ENCODE data around the gene FOXD3.

The FOXD3 gene

DNA sequence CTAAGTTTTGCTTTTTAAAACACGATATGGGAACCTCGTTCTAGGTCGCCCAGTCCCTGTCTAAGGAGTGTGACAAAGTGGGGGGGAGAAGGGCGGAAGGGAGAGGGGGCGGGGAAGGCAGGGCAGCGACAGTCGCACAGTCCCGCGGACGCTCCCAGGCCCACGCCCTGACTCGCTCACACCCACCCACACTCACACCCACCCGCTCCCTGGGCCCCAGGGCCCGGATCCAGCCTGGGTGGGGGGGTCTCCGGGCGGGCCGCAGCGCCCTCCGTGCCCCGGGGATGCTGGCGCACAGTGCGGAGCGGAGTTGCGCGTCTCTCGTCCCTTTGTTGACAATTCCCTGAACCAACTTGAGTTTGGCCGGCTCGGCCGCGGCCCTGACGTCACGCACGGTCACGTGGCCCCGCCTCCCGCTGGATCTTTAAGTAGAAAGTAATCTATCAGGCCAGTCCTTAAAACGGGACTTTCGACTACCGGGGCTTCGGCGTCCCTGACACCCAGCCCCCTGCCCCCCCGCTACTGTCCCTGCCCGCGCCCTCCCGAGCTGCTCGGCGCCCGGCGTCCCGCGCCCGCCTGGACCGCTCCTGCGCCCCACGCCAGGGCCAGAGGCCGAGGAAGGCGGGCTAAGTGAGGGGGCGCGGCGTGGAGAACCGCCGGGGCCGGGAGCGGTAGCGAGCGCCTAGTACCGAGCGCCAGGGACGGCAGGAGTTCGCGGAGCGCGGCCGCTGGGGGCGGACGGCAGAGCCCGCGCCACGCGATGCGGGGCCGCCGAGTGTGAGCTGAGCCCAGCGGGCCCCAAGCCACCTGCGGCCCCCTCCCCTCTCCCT, at the start of gene FOXD3:
TSS of gene FOXD3 (plus strand) at position 454 of the 830 bp plus-strand sequence. CDS start 492 bp downstream, outside the sequence.
- H3K4me3 ChIP-seq: peak within 1 kb of the TSS; percentile 31 to 62 (median 46); a peak in 19 of 20 replicates

GRCh38 chr1:63272811-63273210, 49.6 kb upstream of the FOXD3 start:
- no peak overlapping the region for H3K9ac ChIP-seq
- H3K27me3 ChIP-seq: no peaks in the 10 kb centered on the region
- H3K4me1 ChIP-seq: no peaks in the 10 kb centered on the region
- H4K20me1 ChIP-seq: no peaks in the 10 kb centered on the region
- no peak overlapping the region for H3K27ac ChIP-seq
- no peaks in the 10 kb centered on the region for H3K9me3 ChIP-seq (replicated peaks in 1 of 11)
- H3K4me3 ChIP-seq: no peak overlapping the region
- TF ChIP-seq Cebpa-rat (IDR thresholded peaks at IDR 0.05): no peak
- no peak overlapping the region for H3K4me2 ChIP-seq
- no peaks in the 10 kb centered on the region for H3K36me3 ChIP-seq

More for the DNA sequence above, at the start of gene FOXD3:
- H3K9ac ChIP-seq: no peak within 1 kb of the TSS; a peak in 1 of 22 replicates
- H3K27me3 ChIP-seq: peaks cover 100% of the 10 kb centered on the region in 11 experiments
- peaks cover 69 to 80% (median 73%) of the 10 kb centered on the region in 11 experiments for H3K9me3 ChIP-seq (replicated peaks in 1 of 11)
- no peak within 1 kb of the TSS for H3K27ac ChIP-seq
- peaks cover 0 to 58% (median 24%) of the 10 kb centered on the region in 11 experiments; a peak in 13 of 22 replicates for H4K20me1 ChIP-seq
- H3K4me2 ChIP-seq: peak within 1 kb of the TSS; percentile 19 to 79 (median 53); a peak in 21 of 22 replicates
- TF ChIP-seq Cebpa-rat (IDR thresholded peaks at IDR 0.05): no peak
- H3K36me3 ChIP-seq: peaks cover 0 to 6% (median 0%) of the 10 kb centered on the region in 11 experiments; a peak in 2 of 22 replicates
- peaks cover 0 to 10% (median 4%) of the 10 kb centered on the region in 10 experiments; a peak in 4 of 20 replicates for H3K4me1 ChIP-seq

DNA sequence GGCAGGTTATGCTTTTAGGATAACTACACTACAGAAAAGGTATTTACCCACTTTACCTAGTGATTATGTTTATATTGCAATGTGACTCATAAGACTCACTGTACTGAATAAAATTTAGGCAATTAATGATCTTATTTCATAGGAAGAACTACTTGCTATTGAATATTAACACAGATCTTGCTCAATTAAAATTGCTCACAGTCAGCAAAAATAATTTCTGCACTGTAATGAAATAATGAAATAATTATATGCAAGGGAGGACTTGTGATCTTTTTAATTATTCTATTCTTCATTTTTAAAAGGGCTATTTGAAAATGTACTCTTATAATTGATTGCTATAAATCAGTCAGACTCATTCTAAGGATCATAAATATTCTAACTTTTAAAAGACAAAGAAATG, 48.0 kb upstream of the FOXD3 start:
- TF ChIP-seq Cebpa-rat (IDR thresholded peaks at IDR 0.05): no peak
- H3K4me1 ChIP-seq: no peaks in the 10 kb centered on the region
- H3K9me3 ChIP-seq (replicated peaks in 1 of 11): no peaks in the 10 kb centered on the region
- no peak overlapping the region for H3K9ac ChIP-seq
- no peaks in the 10 kb centered on the region for H4K20me1 ChIP-seq
- H3K36me3 ChIP-seq: no peaks in the 10 kb centered on the region
- H3K27ac ChIP-seq: no peak overlapping the region
- H3K4me2 ChIP-seq: no peak overlapping the region
- H3K4me3 ChIP-seq: no peak overlapping the region
- no peaks in the 10 kb centered on the region for H3K27me3 ChIP-seq

- H4K20me1 ChIP-seq: no peaks in the 10 kb centered on the region
- no peaks in the 10 kb centered on the region for H3K36me3 ChIP-seq
- H3K9me3 ChIP-seq (replicated peaks in 1 of 11): no peaks in the 10 kb centered on the region
- H3K4me1 ChIP-seq: no peaks in the 10 kb centered on the region
- H3K4me3 ChIP-seq: no peak overlapping the region
- TF ChIP-seq Cebpa-rat (IDR thresholded peaks at IDR 0.05): no peak
- H3K27me3 ChIP-seq: no peaks in the 10 kb centered on the region
- H3K4me2 ChIP-seq: no peak overlapping the region
- no peak overlapping the region for H3K9ac ChIP-seq
- no peak overlapping the region for H3K27ac ChIP-seq
Measured at GRCh38 chr1:63274979-63275378, 47.4 kb upstream of the FOXD3 start.

DNA sequence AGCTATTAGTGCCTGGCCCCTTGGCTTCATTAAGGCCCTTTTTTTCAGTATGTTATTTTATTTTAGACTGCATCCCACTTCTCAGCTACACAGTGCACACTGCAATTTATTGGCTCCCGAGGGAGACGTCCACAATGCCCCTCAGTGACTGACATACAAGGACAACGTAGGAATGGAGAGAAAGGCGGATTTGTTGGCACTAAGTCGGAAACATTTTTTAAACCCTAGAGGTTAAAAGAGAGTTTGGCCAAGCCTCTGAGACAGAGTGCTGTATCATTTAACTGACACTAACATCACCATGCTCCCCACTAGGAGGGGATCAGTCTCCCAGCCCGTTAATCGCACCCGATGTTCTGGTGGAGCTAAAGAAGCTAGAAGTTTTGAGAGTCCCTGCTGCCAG, 45.7 kb upstream of the FOXD3 start:
- H3K4me3 ChIP-seq: no peak overlapping the region
- no peak for TF ChIP-seq Cebpa-rat (IDR thresholded peaks at IDR 0.05)
- no peaks in the 10 kb centered on the region for H4K20me1 ChIP-seq
- no peak overlapping the region for H3K27ac ChIP-seq
- H3K4me1 ChIP-seq: no peaks in the 10 kb centered on the region
- no peaks in the 10 kb centered on the region for H3K36me3 ChIP-seq
- H3K9me3 ChIP-seq (replicated peaks in 1 of 11): no peaks in the 10 kb centered on the region
- H3K9ac ChIP-seq: no peak overlapping the region
- H3K27me3 ChIP-seq: no peaks in the 10 kb centered on the region
- no peak overlapping the region for H3K4me2 ChIP-seq

GRCh38 chr1:63277195-63278192, 44.9 kb upstream of the FOXD3 start:
- no peaks in the 10 kb centered on the region for H3K4me1 ChIP-seq
- no peaks in the 10 kb centered on the region for H3K9me3 ChIP-seq (replicated peaks in 1 of 11)
- no peak overlapping the region for H3K4me2 ChIP-seq
- H3K4me3 ChIP-seq: no peak overlapping the region
- H4K20me1 ChIP-seq: no peaks in the 10 kb centered on the region
- H3K36me3 ChIP-seq: no peaks in the 10 kb centered on the region
- no peak overlapping the region for H3K9ac ChIP-seq
- TF ChIP-seq Cebpa-rat (IDR thresholded peaks at IDR 0.05): no peak
- H3K27ac ChIP-seq: no peak overlapping the region
- H3K27me3 ChIP-seq: no peaks in the 10 kb centered on the region

DNA sequence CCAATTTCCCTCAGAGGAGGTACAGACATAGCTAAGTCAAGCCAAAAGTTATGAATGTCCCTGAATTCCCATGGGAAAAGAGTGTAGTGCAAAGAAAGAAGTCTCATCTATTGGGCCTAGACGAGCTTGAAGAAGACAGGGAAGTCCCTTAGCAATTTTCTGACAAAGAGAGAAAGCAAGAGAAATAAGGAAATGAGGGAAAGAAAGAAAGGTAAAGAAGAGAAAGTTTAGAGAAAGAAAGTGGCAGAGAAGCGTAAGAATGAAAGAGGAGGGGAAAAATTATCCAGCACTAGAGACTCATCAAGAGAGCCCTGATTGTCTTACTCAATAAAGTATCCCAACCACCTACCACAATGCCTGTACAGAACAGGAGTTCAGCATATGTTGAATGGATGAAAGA, 40.6 kb upstream of the FOXD3 start:
- Histone ChIP-seq H3K36me3 (no peaks in the 10 kb centered on the region), H3K9me3 (replicated peaks in 1 of 11) (peaks cover 0 to 10% (median 8%) of the 10 kb centered on the region in 11 experiments; a peak in 15 of 22 replicates), H3K27me3 (no peaks in the 10 kb centered on the region), H3K4me3 (no peak overlapping the region), H3K27ac (no peak overlapping the region), H4K20me1 (no peaks in the 10 kb centered on the region), H3K9ac (no peak overlapping the region), H3K4me2 (no peak overlapping the region), H3K4me1 (no peaks in the 10 kb centered on the region)
- TF ChIP-seq Cebpa-rat (IDR thresholded peaks at IDR 0.05): no peak

DNA sequence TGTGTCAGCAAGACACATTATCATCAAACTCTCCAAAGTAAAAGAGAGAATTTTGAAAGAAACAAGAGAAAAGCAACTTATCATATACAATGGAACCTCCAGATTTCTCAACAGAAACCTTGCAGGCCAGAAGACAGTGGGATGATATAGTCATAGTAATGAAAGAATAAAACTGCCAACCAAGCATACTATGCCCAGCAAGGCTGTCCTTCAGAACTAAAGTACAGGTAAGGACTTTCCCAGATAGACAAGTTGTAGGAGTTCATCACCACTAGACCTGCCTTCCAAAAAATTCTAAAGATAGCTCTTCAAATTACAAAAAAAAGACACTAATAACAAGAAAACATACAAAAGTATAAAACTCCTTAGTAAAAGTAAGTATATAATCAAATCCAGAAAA, 33.2 kb upstream of the FOXD3 start:
- H3K4me3 ChIP-seq: no peak overlapping the region
- H3K9me3 ChIP-seq (replicated peaks in 1 of 11): peaks cover 23 to 47% (median 43%) of the 10 kb centered on the region in 11 experiments
- no peak overlapping the region for H3K9ac ChIP-seq
- no peak for TF ChIP-seq Cebpa-rat (IDR thresholded peaks at IDR 0.05)
- no peaks in the 10 kb centered on the region for H3K36me3 ChIP-seq
- H3K27me3 ChIP-seq: no peaks in the 10 kb centered on the region
- H4K20me1 ChIP-seq: no peaks in the 10 kb centered on the region
- H3K27ac ChIP-seq: no peak overlapping the region
- no peaks in the 10 kb centered on the region for H3K4me1 ChIP-seq
- H3K4me2 ChIP-seq: no peak overlapping the region
